Loucy (cell line): ENCODE data around the gene EHF.

ENCODE experiments used
- H2AFZ ChIP-seq: fragments of 200-600 bp; sonication (generic); 2 replicates; pipeline ENCODE4 v1.6.0; 2016; ENCODE audit warnings: antibody characterized with exemption, mild to moderate bottlenecking, low read length, moderate library complexity
- H3F3A ChIP-seq: fragments of 200-600 bp; 2 replicates; pipeline ENCODE4 v1.6.0; 2016; ENCODE audit warnings: antibody characterized with exemption, low read depth, mild to moderate bottlenecking
- H3K27me3 ChIP-seq: fragments of 200-600 bp; sonication (generic); 2 replicates; pipeline ENCODE4 v1.6.1; 2014; ENCODE audit warnings: low read length, mild to moderate bottlenecking; ENCODE audit not compliant: insufficient read depth, poor library complexity, severe bottlenecking
- H3K36me3 ChIP-seq: fragments of 200-600 bp; sonication (generic); 2 replicates; pipeline ENCODE4 v1.6.1; 2016; ENCODE audit warnings: low read length; ENCODE audit not compliant: insufficient read depth
- H3K4me1 ChIP-seq: fragments of 200-600 bp; sonication (generic); 2 replicates; pipeline ENCODE4 v1.5.1; 2014; ENCODE audit warnings: low read length, mild to moderate bottlenecking; ENCODE audit not compliant: insufficient read depth, poor library complexity, severe bottlenecking
- H3K4me2 ChIP-seq: fragments of 200-600 bp; sonication (generic); 2 replicates; pipeline ENCODE4 v1.6.0; 2014; ENCODE audit warnings: antibody characterized with exemption, low read length, low read depth, mild to moderate bottlenecking; ENCODE audit not compliant: poor library complexity, severe bottlenecking
- H3K4me3 ChIP-seq: fragments of 200-600 bp; sonication (generic); 2 replicates; pipeline ENCODE4 v1.5.1; 2014; ENCODE audit warnings: low read length, mild to moderate bottlenecking, mixed read lengths; ENCODE audit not compliant: poor library complexity, severe bottlenecking
- H3K79me2 ChIP-seq: fragments of 200-600 bp; sonication (generic); 2 replicates; pipeline ENCODE4 v1.6.1; 2014; ENCODE audit warnings: low read length; ENCODE audit not compliant: insufficient read depth
- H3K9ac ChIP-seq: fragments of 200-600 bp; sonication (generic); 2 replicates; pipeline ENCODE4 v1.6.0; 2014; ENCODE audit warnings: mild to moderate bottlenecking, low read depth, low read length, moderate library complexity; ENCODE audit not compliant: poor library complexity, severe bottlenecking
- H3K9me2 ChIP-seq: fragments of 200-600 bp; sonication (generic); replicated peaks from 2 replicates; pipeline ENCODE4 v1.6.1; 2016; ENCODE audit warnings: low read depth, low read length, mixed read lengths
- H3K9me3 ChIP-seq: fragments of 200-600 bp; sonication (generic); 2 replicates; pipeline ENCODE4 v1.6.1; 2014; ENCODE audit warnings: mild to moderate bottlenecking, antibody characterized with exemption, low read length, low read depth; ENCODE audit not compliant: insufficient read depth
- H4K20me1 ChIP-seq: fragments of 200-600 bp; sonication (generic); 2 replicates; pipeline ENCODE4 v1.6.0; 2014; ENCODE audit warnings: antibody characterized with exemption, low read length, mild to moderate bottlenecking; ENCODE audit not compliant: insufficient read depth, poor library complexity, severe bottlenecking
- CTCF ChIP-seq: fragments of 200-600 bp; sonication (generic); conservative IDR thresholded peaks from 2 replicates; pipeline ENCODE4 v1.5.1; 2014; ENCODE audit warnings: mild to moderate bottlenecking, antibody characterized with exemption, low read length
- EZH2phosphoT487 ChIP-seq: fragments of 200-600 bp; IDR thresholded peaks from 2 replicates; pipeline ENCODE4 v1.6.1; 2018; ENCODE audit warnings: antibody characterized with exemption, mild to moderate bottlenecking, moderate library complexity, borderline replicate concordance

EHF gene

GRCh38 chr11:34609850-34610249, 11.0 kb upstream of the EHF start:
- no peaks in the 10 kb centered on the region for H4K20me1 ChIP-seq
- no peak for TF ChIP-seq EZH2phosphoT487
- TF ChIP-seq CTCF, result no peak
- no peak overlapping the region for H2AFZ ChIP-seq
- no peak overlapping the region for H3K9ac ChIP-seq
- no peaks in the 10 kb centered on the region for H3K79me2 ChIP-seq
- no peaks in the 10 kb centered on the region for H3F3A ChIP-seq
- H3K27me3 ChIP-seq, result no peaks in the 10 kb centered on the region
- no peaks in the 10 kb centered on the region for H3K9me2 ChIP-seq
- no peak overlapping the region for H3K4me3 ChIP-seq
- no peaks in the 10 kb centered on the region for H3K9me3 ChIP-seq
- no peak overlapping the region for H3K4me2 ChIP-seq
- H3K4me1 ChIP-seq, result no peaks in the 10 kb centered on the region
- H3K36me3 ChIP-seq, result no peaks in the 10 kb centered on the region

- TF ChIP-seq EZH2phosphoT487 (no peak), CTCF (no peak)
- no peak overlapping the region for H2AFZ ChIP-seq
- no peak overlapping the region for H3K4me2 ChIP-seq
- H3K36me3 ChIP-seq, result no peaks in the 10 kb centered on the region
- no peaks in the 10 kb centered on the region for H3K27me3 ChIP-seq
- no peaks in the 10 kb centered on the region for H3K79me2 ChIP-seq
- H3K4me3 ChIP-seq, result no peak overlapping the region
- no peaks in the 10 kb centered on the region for H3K9me2 ChIP-seq
- H3K4me1 ChIP-seq, result no peaks in the 10 kb centered on the region
- no peaks in the 10 kb centered on the region for H3K9me3 ChIP-seq
- no peak overlapping the region for H3K9ac ChIP-seq
- no peaks in the 10 kb centered on the region for H3F3A ChIP-seq
- no peaks in the 10 kb centered on the region for H4K20me1 ChIP-seq
Observed at GRCh38 chr11:34610324-34611041, 10.4 kb upstream of the EHF start.

- no peaks in the 10 kb centered on the region for H3K9me2 ChIP-seq
- H3K4me2 ChIP-seq, result no peak overlapping the region
- no peak overlapping the region for H3K9ac ChIP-seq
- no peaks in the 10 kb centered on the region for H3K9me3 ChIP-seq
- no peaks in the 10 kb centered on the region for H4K20me1 ChIP-seq
- no peaks in the 10 kb centered on the region for H3K79me2 ChIP-seq
- H3F3A ChIP-seq, result no peaks in the 10 kb centered on the region
- TF ChIP-seq CTCF (no peak), EZH2phosphoT487 (no peak)
- no peaks in the 10 kb centered on the region for H3K27me3 ChIP-seq
- H3K4me3 ChIP-seq, result no peak overlapping the region
- H3K4me1 ChIP-seq, result no peaks in the 10 kb centered on the region
- H2AFZ ChIP-seq, result no peak overlapping the region
- no peaks in the 10 kb centered on the region for H3K36me3 ChIP-seq
Observed at GRCh38 chr11:34613015-34613414, 7.9 kb upstream of the EHF start.
